Stimulated activated CD8-positive, alpha-beta memory T cell treated with anti-CD3 and anti-CD28 coated beads, Interleukin-12 subunit alpha, Interleukin-12 subunit beta, amount 100 ng/mL, for 4 hours (primary cell): ENCODE measurements around the gene CACNB3.
"Not testable (repeated sequence)": the region's sequence is repeated elsewhere in the genome, so short reads cannot be mapped to it uniquely, and the experiment has no call there.

Experiments used
- DNase-seq: peaks from one replicate; pipeline ENCODE4 v3.0.0-alpha.2; 2020; ENCODE audit warnings: low read depth

Gene CACNB3

GRCh38 chr12:48818831-48819590 is 715 bp downstream of the CACNB3 start:
- DNase-seq = peak; percentile 13

- no peak for DNase-seq
These were observed 1.9 kb downstream of the CACNB3 start for GRCh38 chr12:48819986-48820725.

- no peak for DNase-seq
These were observed 3.8 kb downstream of the CACNB3 start for GRCh38 chr12:48822139-48822538.

- no peak for DNase-seq
These were observed 4.4 kb downstream of the CACNB3 start for GRCh38 chr12:48822711-48823110.

GRCh38 chr12:48823281-48823680 is 5.0 kb downstream of the CACNB3 start:
- no peak for DNase-seq

- no peak for DNase-seq
These were observed 5.8 kb downstream of the CACNB3 start for GRCh38 chr12:48824112-48824511.

GRCh38 chr12:48824905-48825304 is 6.6 kb downstream of the CACNB3 start:
- no peak for DNase-seq

- no peak for DNase-seq
These were observed 8.0 kb downstream of the CACNB3 start for GRCh38 chr12:48826209-48826855.

- DNase-seq = no peak
These were observed 8.7 kb downstream of the CACNB3 start for GRCh38 chr12:48827026-48827425.

GRCh38 chr12:48827513-48828096 is 9.3 kb downstream of the CACNB3 start:
- DNase-seq = no peak

GRCh38 chr12:48828293-48828692 is 10.0 kb downstream of the CACNB3 start:
- DNase-seq = no peak

- no peak for DNase-seq
These were observed 10.7 kb downstream of the CACNB3 start for GRCh38 chr12:48828841-48829575.

GRCh38 chr12:48831257-48831656 is 13.0 kb downstream of the CACNB3 start:
- no peak for DNase-seq

GRCh38 chr12:48832321-48833060 is 14.2 kb downstream of the CACNB3 start:
- DNase-seq = no peak

GRCh38 chr12:48838048-48838447 is 19.8 kb downstream of the CACNB3 start:
- no peak for DNase-seq

GRCh38 chr12:48842021-48842420 is 23.7 kb downstream of the CACNB3 start:
- not testable (repeated sequence) for DNase-seq

- peak; percentile 85 for DNase-seq
These were observed 33.8 kb downstream of the CACNB3 start, which contains the start of gene DDX23 for GRCh38 chr12:48851883-48852733. TSS of gene DDX23 (minus strand) at chr12:48852163. CDS start at chr12:48845782, 6,381 bp downstream.

- peak; percentile 57 for DNase-seq
These were observed 34.7 kb downstream of the CACNB3 start for GRCh38 chr12:48852734-48853688.

- DNase-seq = no peak
These were observed 36.2 kb downstream of the CACNB3 start for GRCh38 chr12:48854488-48854887.
